ENCODE results near the gene IMPACT.

GRCh38 chr18:24502667-24503523, 76.4 kb downstream of the IMPACT start:
- TF ChIP-seq, protein P1, sequence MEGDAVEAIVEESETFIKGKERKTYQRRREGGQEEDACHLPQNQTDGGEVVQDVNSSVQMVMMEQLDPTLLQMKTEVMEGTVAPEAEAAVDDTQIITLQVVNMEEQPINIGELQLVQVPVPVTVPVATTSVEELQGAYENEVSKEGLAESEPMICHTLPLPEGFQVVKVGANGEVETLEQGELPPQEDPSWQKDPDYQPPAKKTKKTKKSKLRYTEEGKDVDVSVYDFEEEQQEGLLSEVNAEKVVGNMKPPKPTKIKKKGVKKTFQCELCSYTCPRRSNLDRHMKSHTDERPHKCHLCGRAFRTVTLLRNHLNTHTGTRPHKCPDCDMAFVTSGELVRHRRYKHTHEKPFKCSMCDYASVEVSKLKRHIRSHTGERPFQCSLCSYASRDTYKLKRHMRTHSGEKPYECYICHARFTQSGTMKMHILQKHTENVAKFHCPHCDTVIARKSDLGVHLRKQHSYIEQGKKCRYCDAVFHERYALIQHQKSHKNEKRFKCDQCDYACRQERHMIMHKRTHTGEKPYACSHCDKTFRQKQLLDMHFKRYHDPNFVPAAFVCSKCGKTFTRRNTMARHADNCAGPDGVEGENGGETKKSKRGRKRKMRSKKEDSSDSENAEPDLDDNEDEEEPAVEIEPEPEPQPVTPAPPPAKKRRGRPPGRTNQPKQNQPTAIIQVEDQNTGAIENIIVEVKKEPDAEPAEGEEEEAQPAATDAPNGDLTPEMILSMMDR (IDR thresholded peaks at IDR 0.05), result no peak
- no peak for TF ChIP-seq POLR2A (IDR thresholded peaks at IDR 0.05)
